B cell (primary cell): ENCODE data around the gene ANKLE1. TPM values are rescaled to one million over a fixed set of nuclear protein-coding genes. Genes with fewer than 3 reads are reported as not detected.
A peak's percentile ranks its signal among the peaks of the same experiment; 100 is the strongest.

ENCODE experiments used
- ATAC-seq: fragments of 200-7000 bp; cut with Tn5 transposase; one replicate; pipeline ENCODE4 v1.10.0; 2021; ENCODE audit warnings: low read depth, mild to moderate bottlenecking, moderate number of reproducible peaks, moderate library complexity
- CTCF ChIA-PET: fragments of 350-600 bp; sonication (Branson Sonifier 250); formaldehyde crosslinking; loops from one replicate; lab custom pipeline; 2021; ENCODE audit warnings: antibody characterized with exemption, inconsistent platforms; lab: Charles Lee
- POLR2A ChIA-PET: fragments of 350-600 bp; sonication (Branson Sonifier 250); formaldehyde crosslinking; loops from one replicate; lab custom pipeline; 2021; ENCODE audit warnings: antibody characterized with exemption; lab: Charles Lee
- DNase-seq: peaks from one replicate; pipeline ENCODE4 v3.0.0; 2013
- H2AFZ ChIP-seq: 2 replicates; pipeline ENCODE4 v1.6.1; 2012; ENCODE audit warnings: mild to moderate bottlenecking, low read depth, low read length; ENCODE audit not compliant: insufficient read depth, poor library complexity, severe bottlenecking
- H3K27ac ChIP-seq, 2 donors: 1 replicate in 1 of 2; 2 replicates in 1 of 2; pipeline ENCODE4 v1.5.1; 2012 to 2013; ENCODE audit warnings: low read length in 2 of 2, mild to moderate bottlenecking in 2 of 2, moderate library complexity in 1 of 2
- H3K27me3 ChIP-seq, 4 experiments: fragments of 200-600 bp in 1 of 4; sonication (generic) in 1 of 4; replicated peaks in 1 of 4; 1 replicate in 2 of 4; 2 replicates in 2 of 4; pipeline versions ENCODE4 v1.6.1 to v1.7.0; 2013 to 2016; ENCODE audit warnings: low read length in 3 of 4, mild to moderate bottlenecking in 2 of 4, mixed read lengths in 1 of 4, moderate library complexity in 1 of 4; ENCODE audit not compliant: insufficient read depth in 4 of 4, control insufficient read depth in 3 of 4; ENCODE audit errors: control extremely low read depth in 1 of 4
- H3K36me3 ChIP-seq, 2 experiments: replicated peaks in 1 of 2; 1 replicate in 1 of 2; 2 replicates in 1 of 2; pipeline versions ENCODE4 v1.6.1 to v1.7.1; 2013; ENCODE audit warnings: low read length in 1 of 2; ENCODE audit not compliant: insufficient read depth in 2 of 2, control insufficient read depth in 1 of 2; ENCODE audit errors: control extremely low read depth in 1 of 2, extremely low read depth in 1 of 2
- H3K4me1 ChIP-seq, 2 donors: fragments of 200-600 bp in 1 of 2; sonication (generic) in 1 of 2; 1 replicate in 1 of 2; 2 replicates in 1 of 2; pipeline versions ENCODE4 v1.5.1 to v1.6.1; 2013 to 2017; ENCODE audit warnings: low read length in 2 of 2; ENCODE audit not compliant: control insufficient read depth in 2 of 2, insufficient read depth in 2 of 2
- H3K4me2 ChIP-seq: replicated peaks from 2 replicates; pipeline ENCODE3; 2012; ENCODE audit warnings: mild to moderate bottlenecking, low read depth, low read length; ENCODE audit not compliant: poor library complexity, severe bottlenecking
- H3K4me3 ChIP-seq, 5 experiments: fragments of 200-600 bp in 1 of 5; sonication (generic) in 1 of 5; 1 replicate in 3 of 5; 2 replicates in 2 of 5; pipeline versions ENCODE4 v1.5.1 to v1.7.0; 2011 to 2016; ENCODE audit warnings: low read length in 4 of 5, mild to moderate bottlenecking in 4 of 5, low read depth in 2 of 5, control low read depth in 1 of 5, moderate library complexity in 1 of 5; ENCODE audit not compliant: insufficient read depth in 1 of 5; ENCODE audit errors: control extremely low read depth in 1 of 5, extremely low read depth in 1 of 5
- H3K79me2 ChIP-seq: fragments of 200-600 bp; sonication (generic); one replicate; pipeline ENCODE4 v1.6.0; 2016; ENCODE audit warnings: low read length; ENCODE audit not compliant: control insufficient read depth, insufficient read depth
- H3K9ac ChIP-seq: fragments of 200-600 bp; sonication (generic); 2 replicates; pipeline ENCODE4 v1.6.1; 2017; ENCODE audit warnings: mild to moderate bottlenecking, low read length, moderate library complexity
- H3K9me3 ChIP-seq, 3 donors: one replicate each; pipeline versions ENCODE4 v1.6.1 to v1.7.1; 2013; ENCODE audit warnings: low read length in 2 of 3; ENCODE audit not compliant: control insufficient read depth in 2 of 3, insufficient read depth in 1 of 3; ENCODE audit errors: control extremely low read depth in 1 of 3
- H4K20me1 ChIP-seq: 2 replicates; pipeline ENCODE4 v1.6.0; 2012; ENCODE audit warnings: mild to moderate bottlenecking, low read length; ENCODE audit not compliant: insufficient read depth, control insufficient read depth, poor library complexity, severe bottlenecking
- H3K27ac Mint-ChIP-seq: one replicate; pipeline ENCODE4 v1.8.0; 2021; ENCODE audit warnings: mixed read lengths
- H3K27me3 Mint-ChIP-seq: one replicate; pipeline ENCODE4 v1.8.0; 2021; ENCODE audit warnings: mixed read lengths
- H3K4me1 Mint-ChIP-seq: one replicate; pipeline ENCODE4 v1.8.0; 2021; ENCODE audit warnings: mixed read lengths
- H3K4me3 Mint-ChIP-seq: one replicate; pipeline ENCODE4 v1.8.0; 2021; ENCODE audit warnings: mixed read lengths
- H3K9me3 Mint-ChIP-seq: one replicate; pipeline ENCODE4 v1.8.0; 2022; ENCODE audit warnings: mixed read lengths; ENCODE audit not compliant: insufficient read depth
- CTCF ChIP-seq: fragments of 200-600 bp; IDR thresholded peaks from one replicate; pipeline ENCODE4 v1.8.0; 2022; ENCODE audit warnings: antibody characterized with exemption, mild to moderate bottlenecking
- EZH2 ChIP-seq: IDR thresholded peaks from 2 replicates; pipeline ENCODE4 v1.6.1; 2012; ENCODE audit warnings: borderline replicate concordance, low read depth, mild to moderate bottlenecking, moderate library complexity, low read length; ENCODE audit not compliant: insufficient read depth, poor library complexity, severe bottlenecking
- WGBS: methylation state at CpG from one replicate; pipeline ENCODE4 v1.1.5; 2013; ENCODE audit warnings: missing lambda C conversion rate; ENCODE audit not compliant: insufficient coverage; 5-methylcytosine and 5-hydroxymethylcytosine counted together
- intact Hi-C: fragments of 100-400 bp; cut with micrococcal nuclease; formaldehyde crosslinking; loops from one replicate; pipeline ENCODE4 v1.10.0; 2022
- polyA plus RNA-seq: library from polyadenylated mRNA; depleted of rRNA; stranded (reverse); fragments of >200 nt; gene quantifications from 2 replicates; pipeline ENCODE4 v1.2.3, GENCODE V29; 2012
- total RNA-seq, 2 donors: library from RNA; stranded (reverse); fragments of 120-200 nt in 1 of 2; gene quantifications; 1 replicate in 1 of 2; 2 replicates in 1 of 2; pipeline versions ENCODE4 v1.2.3 to v1.2.4, GENCODE V29; 2013 to 2022

The ANKLE1 gene
- total and polyA plus RNA-seq, 2 donors (not counting 1 experiment from before 2014, with no cell fraction given), result 6.2 to 7.6 TPM

GRCh38 chr19:17259934-17260333 lies 21.8 kb upstream of the ANKLE1 start:
- POLR2A ChIA-PET, result interaction anchor here (1.3 kb wide), 1 partner anchor 45 kb away, joined by 5 read pairs; the partner anchor contains the start of gene USE1
- Histone ChIP-seq H2AFZ (no peak overlapping the region), H4K20me1 (no peaks in the 10 kb centered on the region), H3K4me3 (no peak overlapping the region), H3K79me2 (no peaks in the 10 kb centered on the region), H3K9ac (no peak overlapping the region), H3K9me3 (peaks cover 0 to 20% (median 6%) of the 10 kb centered on the region in 3 donors), H3K36me3 (no peaks in the 10 kb centered on the region), H3K4me1 (peaks cover 0 to 10% of the 10 kb centered on the region in 2 donors), H3K27me3 (no peaks in the 10 kb centered on the region), H3K4me2 (no peak overlapping the region), H3K27ac (no peak overlapping the region)
- CTCF ChIA-PET, result interaction anchor here (0.7 to 4.8 kb wide), 16 partner anchors 8 to 184 kb away, joined by 3 to 46 read pairs (median 6); partner anchors contain the start of genes ANKLE1, BABAM1, MRPL34 and MYO9B
- H3K27ac Mint-ChIP-seq, result no peak overlapping the region
- ATAC-seq (no peak), DNase-seq (no peak)
- H3K4me1 Mint-ChIP-seq, result peaks cover 10% of the 10 kb centered on the region
- no peak overlapping the region for H3K4me3 Mint-ChIP-seq
- no peaks in the 10 kb centered on the region for H3K9me3 Mint-ChIP-seq
- TF ChIP-seq EZH2, result no peak
- TF ChIP-seq CTCF, result no peak
- intact Hi-C loops, result loop anchor here (1.0 kb wide), 1 partner anchor 14 kb away; no protein-coding TSS in a partner anchor
- H3K27me3 Mint-ChIP-seq, result no peaks in the 10 kb centered on the region
- no CpG with 5 or more reads among the region's 1 CpG for WGBS

GRCh38 chr19:17260842-17261325 lies 20.8 kb upstream of the ANKLE1 start:
- CTCF ChIA-PET, result interaction anchor here (0.7 to 4.8 kb wide), 15 partner anchors 10 to 844 kb away, joined by 3 to 46 read pairs (median 6); partner anchors contain the start of genes ABHD8, ANKLE1, MRPL34 and MYO9B
- DNase-seq, result peak; percentile 89
- ATAC-seq, result peak; percentile 99
- H3K4me3 ChIP-seq, result no peak overlapping the region
- Mint-ChIP-seq H3K9me3 (no peaks in the 10 kb centered on the region), H3K4me1 (peaks cover 10% of the 10 kb centered on the region), H3K27ac (no peak overlapping the region), H3K27me3 (no peaks in the 10 kb centered on the region), H3K4me3 (no peak overlapping the region)
- intact Hi-C loops, result loop anchor here (1.0 kb wide), 4 partner anchors 15 to 194 kb away; no protein-coding TSS in a partner anchor
- H3K79me2 ChIP-seq, result no peaks in the 10 kb centered on the region
- H2AFZ ChIP-seq, result no peak overlapping the region
- H3K4me2 ChIP-seq, result no peak overlapping the region
- H3K36me3 ChIP-seq, result no peaks in the 10 kb centered on the region
- H3K27ac ChIP-seq, result no peak overlapping the region
- H3K27me3 ChIP-seq, result no peaks in the 10 kb centered on the region
- POLR2A ChIA-PET, result interaction anchor here (0.6 to 1.3 kb wide), 3 partner anchors 46 to 548 kb away, joined by 5 to 6 read pairs (median 5); partner anchors contain the start of gene USE1
- peaks cover 0 to 10% of the 10 kb centered on the region in 2 donors for H3K4me1 ChIP-seq
- peaks cover 0 to 20% (median 6%) of the 10 kb centered on the region in 3 donors for H3K9me3 ChIP-seq
- TF ChIP-seq EZH2, result no peak
- TF ChIP-seq CTCF, result peak; percentile 91
- 29% methylated on average over 14 of the region's 15 CpGs for WGBS
- no peak overlapping the region for H3K9ac ChIP-seq
- H4K20me1 ChIP-seq, result no peaks in the 10 kb centered on the region
